H1 (cell line): ENCODE data around the gene DDX18.

ENCODE experiments used
- EZH2 ChIP-seq: fragments of 200-600 bp; sonication (generic); IDR thresholded peaks from 2 replicates; pipeline ENCODE4 v1.7.1; 2012; ENCODE audit warnings: low read depth, mild to moderate bottlenecking, moderate library complexity, low read length, inconsistent platforms; ENCODE audit not compliant: severe bottlenecking
- POLR2A ChIP-seq, 2 experiments: IDR thresholded peaks; 1 replicate in 1 of 2; 2 replicates in 1 of 2; pipeline ENCODE4 v1.6.1; 2011; ENCODE audit warnings: low read depth in 2 of 2, low read length in 2 of 2, mild to moderate bottlenecking in 2 of 2; ENCODE audit errors: control extremely low read depth in 1 of 2
- SUZ12 ChIP-seq: fragments of 200-600 bp; sonication (generic); IDR thresholded peaks from 2 replicates; pipeline ENCODE4 v1.6.1; 2012; ENCODE audit warnings: mild to moderate bottlenecking, inconsistent platforms, low read length, moderate library complexity, mixed read lengths
- TCF12 ChIP-seq: IDR thresholded peaks from 2 replicates; pipeline ENCODE4 v1.6.1; 2011; ENCODE audit warnings: low read depth, mild to moderate bottlenecking, low read length
- TEAD4 ChIP-seq: IDR thresholded peaks from 2 replicates; pipeline ENCODE4 v1.6.1; 2012; ENCODE audit warnings: low read depth, low read length, inconsistent platforms, mixed read lengths

- TF ChIP-seq POLR2A (IDR thresholded peaks at IDR 0.05; ENCODE audit: control extremely low read depth in 1 of 2, low read depth in 2 of 2, low read length in 2 of 2) (no peak), SUZ12 (no peak), TEAD4 (no peak), EZH2 (no peak), TCF12 (0 out of 2 replicates have a peak, but pooled peaks have one; percentile 32)
These were observed 44.5 kb downstream of the DDX18 start for GRCh38 chr2:117858892-117859531.
